LoVo (cell line): ENCODE data around the gene SYNE3.
A peak's percentile ranks its signal among the peaks of the same experiment; 100 is the strongest.

Source experiments
- DNase-seq: peaks from one replicate; pipeline ENCODE4 v3.0.0-alpha.2; 2016; ENCODE audit warnings: low spot score

Gene SYNE3

DNA sequence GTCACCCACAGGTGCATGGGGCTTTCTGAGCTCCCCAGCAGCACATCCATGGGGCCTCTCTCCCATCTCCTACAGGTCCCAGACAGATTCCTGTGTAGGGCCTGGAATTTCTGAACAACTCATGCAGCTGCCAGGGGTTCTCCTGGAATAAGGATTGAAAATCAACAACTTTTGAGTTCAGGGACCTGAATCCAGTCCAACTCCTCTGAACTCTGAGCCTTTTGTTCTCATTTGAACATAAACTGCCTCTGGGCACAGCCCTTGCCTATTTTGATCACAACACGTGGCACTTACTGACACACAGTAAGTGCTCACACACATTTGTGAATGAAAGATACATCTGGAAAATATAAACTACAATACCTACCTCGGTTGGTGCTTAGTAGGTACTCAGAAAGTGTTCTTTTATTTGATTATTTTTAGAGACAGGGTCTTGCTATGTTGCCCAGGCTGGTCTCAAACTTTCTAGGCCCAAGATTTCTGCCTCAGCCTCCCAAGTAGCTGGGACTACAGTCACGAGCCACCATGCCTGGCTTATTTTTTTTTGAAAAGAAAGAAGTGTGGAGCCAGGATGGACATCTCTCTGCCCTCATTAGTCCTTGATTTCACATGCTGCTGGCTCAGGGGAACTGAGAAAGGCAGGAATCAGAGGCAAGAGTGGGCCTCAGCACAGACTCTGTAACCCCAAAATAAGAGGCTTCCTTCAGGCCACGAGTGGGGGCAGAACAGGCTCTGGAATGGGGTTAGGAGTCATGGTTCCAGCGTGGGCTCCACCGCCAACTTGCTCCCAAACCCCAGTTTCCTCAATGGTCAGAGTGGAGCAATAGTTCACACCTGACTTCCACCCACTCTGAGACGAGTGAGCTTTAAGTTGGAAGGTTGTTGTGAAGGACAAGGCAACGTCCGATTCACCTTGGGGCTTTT is 27.0 kb downstream of the SYNE3 start:
- no peak for DNase-seq

- no peak for DNase-seq
Measured at GRCh38 chr14:95488376-95489213, 27.9 kb downstream of the SYNE3 start.

DNA sequence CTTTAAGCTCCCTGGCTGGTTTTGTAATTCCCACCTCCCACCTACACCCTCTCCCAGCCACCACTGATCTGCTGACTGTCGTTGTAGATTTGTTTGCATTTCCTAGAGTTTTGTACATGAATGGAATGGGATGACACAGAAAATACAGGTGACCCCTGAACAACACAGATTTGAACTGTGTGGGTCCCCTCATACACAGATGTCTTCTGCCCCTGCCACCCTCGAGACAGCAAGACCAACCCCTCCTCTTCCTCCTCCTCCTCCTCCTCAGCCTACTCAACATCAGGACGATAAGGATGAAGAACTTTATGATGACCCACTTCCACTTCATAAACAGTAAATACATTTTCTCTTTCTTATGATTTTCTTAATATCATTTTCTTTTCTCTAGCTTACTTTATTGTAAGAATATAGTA is 28.8 kb downstream of the SYNE3 start:
- no peak for DNase-seq

GRCh38 chr14:95486875-95487668 is 29.4 kb downstream of the SYNE3 start:
- DNase-seq: no peak

DNA sequence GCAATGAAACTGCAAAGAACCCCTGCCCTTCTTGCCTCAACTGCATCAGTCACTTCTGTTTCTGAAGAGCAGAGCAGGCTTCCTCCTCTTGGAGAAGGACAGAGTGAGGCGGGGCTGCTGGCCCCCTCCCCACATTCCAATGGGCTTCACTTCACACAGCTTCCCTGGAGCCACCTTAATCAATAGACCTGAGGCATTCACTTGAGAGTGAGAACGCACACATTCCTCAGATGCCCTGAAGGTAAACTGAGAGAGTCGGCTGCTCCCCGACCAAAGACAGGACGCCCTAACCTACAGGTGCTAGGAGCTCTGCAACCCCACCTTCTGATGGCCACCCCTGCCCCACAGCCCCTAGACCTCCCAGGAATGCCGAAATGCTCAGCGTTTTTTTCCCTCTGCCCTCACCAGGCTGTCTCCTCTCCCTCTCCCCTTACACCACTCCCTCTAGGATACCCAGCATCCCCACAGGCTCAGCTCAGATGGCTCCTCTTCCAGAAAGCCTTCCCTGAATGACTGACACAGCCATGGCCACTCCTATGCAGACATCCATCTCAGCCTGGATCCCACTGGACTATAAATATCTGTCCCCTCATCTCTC is 31.1 kb downstream of the SYNE3 start:
- DNase-seq: no peak

GRCh38 chr14:95484296-95484695 is 32.2 kb downstream of the SYNE3 start:
- DNase-seq: no peak

DNA sequence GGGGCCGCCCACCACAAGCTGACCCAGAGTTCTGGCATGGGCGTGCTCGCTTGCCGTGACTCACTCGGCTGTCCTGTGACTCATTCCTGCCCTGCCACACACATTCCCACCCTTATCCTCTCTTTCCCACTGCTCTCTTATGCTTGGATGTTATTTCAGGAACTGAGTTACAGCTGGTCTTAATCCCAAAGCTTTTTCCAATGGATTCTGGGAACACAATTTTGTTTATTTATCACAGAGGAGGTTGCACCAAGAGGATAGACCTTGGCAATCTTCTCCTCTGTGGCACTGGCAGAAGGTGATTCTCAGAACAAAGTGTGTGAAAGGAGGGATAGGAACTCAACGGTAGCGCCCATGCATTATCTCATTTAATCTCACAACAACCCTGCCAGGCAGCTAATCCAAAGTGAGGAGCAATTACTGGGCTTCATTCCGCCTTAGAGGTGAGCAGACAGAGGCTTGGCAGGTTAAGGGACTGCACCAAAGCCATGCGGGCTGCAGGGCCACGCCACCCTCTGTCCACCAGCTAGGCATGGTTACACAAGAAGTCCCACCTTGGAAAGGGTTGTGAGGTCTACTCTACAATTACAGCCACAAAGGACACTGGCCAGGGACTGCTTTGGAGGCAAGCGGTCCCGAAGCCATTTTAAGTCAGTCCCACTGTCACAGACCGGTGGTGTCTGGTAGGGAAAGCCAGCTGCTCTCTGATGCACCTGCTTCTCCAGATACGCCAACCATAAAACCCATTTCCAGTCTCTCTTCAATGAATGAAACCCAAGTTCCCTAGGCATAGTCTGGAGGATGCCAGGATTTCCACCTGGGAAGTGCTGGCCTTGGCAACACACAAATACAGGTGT is 32.9 kb downstream of the SYNE3 start:
- DNase-seq: peak; percentile 88

- no peak for DNase-seq
Measured at GRCh38 chr14:95482627-95483308, 33.7 kb downstream of the SYNE3 start.

- DNase-seq: no peak
Measured at GRCh38 chr14:95481391-95482022, 34.9 kb downstream of the SYNE3 start.

- DNase-seq: no peak
Measured at GRCh38 chr14:95480887-95481226, 35.6 kb downstream of the SYNE3 start.

DNA sequence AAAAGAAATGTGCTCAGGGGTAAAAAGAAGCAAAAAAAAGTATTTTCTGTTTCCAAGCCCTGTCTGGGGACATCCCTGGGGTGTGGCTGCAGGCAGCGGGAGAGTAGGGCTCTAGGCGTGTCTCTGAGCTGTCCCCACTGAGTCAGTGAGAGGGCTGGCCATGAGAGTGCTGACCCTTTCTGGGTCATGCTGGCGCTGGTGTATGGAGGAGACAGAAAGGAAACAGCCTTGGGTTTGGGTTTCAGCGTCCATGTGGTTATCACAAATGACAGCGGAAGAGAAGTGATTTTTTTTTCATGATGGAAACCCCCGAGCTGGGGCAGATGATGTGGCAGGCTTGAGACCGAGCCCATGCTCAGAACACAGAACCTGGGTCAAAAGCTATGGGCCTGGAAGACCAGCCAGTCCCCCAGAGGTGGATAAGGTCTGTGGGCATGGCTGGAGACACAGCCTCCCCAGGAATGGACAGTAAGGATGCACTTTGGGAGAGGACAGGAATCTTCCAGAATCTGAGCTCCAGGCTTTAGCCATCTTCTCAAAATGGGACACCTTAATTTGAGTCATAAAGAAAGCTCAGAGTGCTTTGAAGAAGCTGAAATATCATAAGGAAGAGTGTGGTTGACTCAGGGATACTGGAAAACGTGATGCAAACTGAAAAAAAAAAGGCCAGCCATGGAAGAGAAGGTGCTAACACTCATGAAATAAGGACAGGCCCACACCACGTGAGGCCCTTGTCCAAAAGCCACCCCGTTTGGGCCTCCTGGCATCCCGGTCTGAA is 36.2 kb downstream of the SYNE3 start:
- DNase-seq: peak; percentile 29

DNA sequence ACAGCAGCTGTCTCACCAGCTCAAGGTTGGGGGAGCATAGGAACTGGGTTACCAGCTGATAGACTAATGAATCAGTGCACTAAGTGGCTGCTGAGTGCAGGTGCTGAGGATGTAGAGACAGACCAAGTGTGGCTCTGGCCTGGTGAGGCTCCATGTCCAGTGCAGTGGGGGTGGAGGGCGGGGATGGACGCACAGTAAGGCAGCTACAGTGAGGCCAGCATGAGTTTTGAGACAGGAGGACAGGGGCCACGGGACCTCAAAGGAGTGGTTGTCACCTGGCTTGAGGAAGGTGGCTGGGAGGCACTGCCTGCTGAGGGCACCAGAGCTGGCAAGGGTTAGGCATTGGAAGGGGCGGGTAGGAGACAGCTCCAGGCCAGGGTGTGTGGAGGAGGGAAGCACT is 37.0 kb downstream of the SYNE3 start:
- no peak for DNase-seq

- no peak for DNase-seq
Measured at GRCh38 chr14:95478818-95479217, 37.6 kb downstream of the SYNE3 start.

DNA sequence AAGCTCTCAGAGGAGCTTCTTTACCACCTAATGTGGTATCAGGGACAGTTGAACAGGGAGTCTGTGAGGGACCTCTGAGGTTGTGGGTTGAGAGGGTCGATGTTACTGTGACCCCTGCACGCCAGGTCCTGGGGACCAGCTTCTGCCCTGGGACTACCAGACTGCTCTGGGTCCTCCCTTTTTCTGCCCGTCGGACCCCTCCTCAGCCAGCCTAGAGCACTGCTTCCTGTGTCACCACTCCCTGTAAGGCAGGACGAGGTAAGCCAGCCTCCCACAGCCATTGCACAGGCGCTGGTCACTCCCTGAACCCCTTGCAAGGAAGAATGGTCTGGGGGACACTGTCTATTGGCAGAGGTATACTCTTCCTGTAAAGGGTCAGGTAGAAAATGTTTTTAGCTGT is 38.1 kb downstream of the SYNE3 start:
- DNase-seq: no peak

DNA sequence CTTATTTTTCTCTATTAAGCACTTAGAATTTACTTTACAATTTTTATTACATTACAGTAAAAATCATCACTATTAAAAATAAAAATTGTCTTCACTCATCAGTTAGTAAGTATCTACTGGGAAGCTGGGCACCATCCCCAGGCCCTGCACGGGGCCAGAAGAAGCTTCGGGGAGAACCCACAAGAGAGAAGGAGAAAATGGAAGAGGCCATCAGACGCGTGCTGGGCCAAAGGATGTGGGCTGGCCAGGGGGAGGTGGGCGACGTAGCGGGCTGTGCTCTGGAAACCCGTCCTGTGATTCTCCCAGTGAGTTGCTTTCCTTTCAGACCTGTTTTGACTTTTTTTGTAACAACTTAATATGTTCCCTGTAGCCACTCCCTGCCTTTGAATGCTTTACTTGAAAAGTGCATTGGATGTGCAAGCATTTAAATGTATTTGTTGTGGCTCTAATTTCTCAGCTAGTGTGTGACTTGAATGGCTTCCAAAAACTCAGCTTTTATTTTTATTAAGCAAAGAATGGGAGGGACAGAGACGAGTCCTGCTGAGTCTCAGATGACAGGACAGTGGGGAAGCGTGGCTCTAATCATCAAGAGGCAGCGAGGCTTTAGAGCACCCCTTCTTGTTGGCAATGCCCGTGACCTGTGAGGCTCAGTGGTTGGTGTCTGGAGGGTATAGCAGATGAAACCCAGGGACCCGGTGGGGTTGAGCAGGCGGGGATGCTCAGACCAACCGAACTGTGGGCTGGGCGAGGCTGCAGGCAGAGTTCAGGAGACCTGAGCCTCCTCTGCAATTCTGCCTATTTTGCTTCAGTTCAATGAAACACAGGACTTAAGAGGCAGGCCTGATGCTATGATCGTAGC is 38.8 kb downstream of the SYNE3 start:
- DNase-seq: no peak

- no peak for DNase-seq
Measured at GRCh38 chr14:95476747-95477146, 39.7 kb downstream of the SYNE3 start.

- no peak for DNase-seq
Measured at GRCh38 chr14:95475540-95476240, 40.8 kb downstream of the SYNE3 start.
